Heart left ventricle (tissue), 16 donors: Measurements from ENCODE around the gene ADGRG2. TPM values are rescaled to one million over a fixed set of nuclear protein-coding genes. Genes with fewer than 3 reads are reported as not detected.

Experiments
- ATAC-seq, 4 donors: fragments of 200-7000 bp; cut with Tn5 transposase; one replicate each; pipeline ENCODE4 v1.9.1; 2020 to 2022; ENCODE audit warnings: moderate library complexity in 4 of 4, mild to moderate bottlenecking in 3 of 4, moderate number of reproducible peaks in 1 of 4
- DNase-seq, 5 donors: peaks; one replicate each; pipeline ENCODE4 v3.0.0-alpha.2; 2020
- H3K27ac ChIP-seq, 12 donors: fragments of 200-600 bp; sonication (generic) in 4 of 12; one replicate each; pipeline versions ENCODE4 v1.5.0 to v1.8.0; 2016 to 2022; ENCODE audit warnings: mild to moderate bottlenecking in 2 of 12
- H3K27me3 ChIP-seq, 9 donors: fragments of 200-600 bp; sonication (generic) in 2 of 9; one replicate each; pipeline versions ENCODE4 v1.5.1 to v1.8.0; 2016 to 2022; ENCODE audit warnings: mild to moderate bottlenecking in 3 of 9
- H3K36me3 ChIP-seq, 9 donors: fragments of 200-600 bp; sonication (generic) in 2 of 9; one replicate each; pipeline versions ENCODE4 v1.5.0 to v1.8.0; 2018 to 2022; ENCODE audit warnings: mild to moderate bottlenecking in 2 of 9
- H3K4me1 ChIP-seq, 12 donors: fragments of 200-600 bp; sonication (generic) in 4 of 12; one replicate each; pipeline versions ENCODE4 v1.5.0 to v1.8.0; 2016 to 2022; ENCODE audit warnings: mild to moderate bottlenecking in 3 of 12
- H3K4me3 ChIP-seq, 12 donors: fragments of 200-600 bp; sonication (generic) in 4 of 12; one replicate each; pipeline versions ENCODE4 v1.5.0 to v1.8.0; 2017 to 2022; ENCODE audit warnings: mild to moderate bottlenecking in 9 of 12, moderate library complexity in 4 of 12
- H3K9me3 ChIP-seq, 12 donors: fragments of 200-600 bp; sonication (generic) in 4 of 12; one replicate each; pipeline versions ENCODE4 v1.5.0 to v1.8.0; 2016 to 2022; ENCODE audit warnings: mild to moderate bottlenecking in 1 of 12
- POLR2A ChIP-seq, 2 donors: fragments of 450-650 bp; IDR thresholded peaks; one replicate each; pipeline ENCODE4 v1.6.1; 2017; ENCODE audit warnings: antibody characterized with exemption in 2 of 2, mild to moderate bottlenecking in 2 of 2, moderate library complexity in 2 of 2
- WGBS, 4 donors: extraction: QIAGEN DNeasy Blood & Tissue Kit in 2 of 4; methylation state at CpG; one replicate each; pipeline versions ENCODE4 v1.1.5 to v1.1.7; 2013 to 2018; 5-methylcytosine and 5-hydroxymethylcytosine counted together
- intact Hi-C, 10 donors: fragments of 100-400 bp; cut with DNase I; formaldehyde crosslinking; loops; one replicate each; pipeline versions ENCODE4 v1.11.1 to v1.14.2; 2022
- polyA plus RNA-seq, 2 donors: library from polyadenylated mRNA; stranded (reverse); fragments of 200-250 nt; gene quantifications; one replicate each; pipeline ENCODE4 v1.2.3, GENCODE V29; 2013
- total RNA-seq, 9 donors: library from RNA; depleted of rRNA in 2 of 9; stranded (reverse); fragments of >200 nt in 2 of 9; fragmentation: NEBNext Ultra II Directional in 3 of 9; extraction: Animal tissue kit (Norgen Biotek cat#: 25700) in 3 of 9; gene quantifications; one replicate each; pipeline versions ENCODE4 v1.1.0 to v1.2.4, GENCODE V29; 2016 to 2023
- TF ChIP-seq, protein P1 (sequence below), 12 donors: fragments of 200-600 bp; sonication (generic) in 4 of 12; IDR thresholded peaks; one replicate each; pipeline versions ENCODE4 v1.5.0 to v1.8.0; 2018 to 2022; ENCODE audit warnings: antibody characterized with exemption in 12 of 12, mild to moderate bottlenecking in 5 of 12
- donor health status: ischemic (EF 13 %, LVEDD 7.1; RV severe dilation, severe dysfunction).
- donor health status: healthy with polysubstance abuse.
- donor health status: DM: no; HTN: yes; CAD: no.
- donor health status: DM: no; HTN: no; CAD: no.
- donor health status: ischemic (EF 25% LVEDD 6.9; RV normal size, moderate dysfunction).
- donor health status: ischemic (EF 25% LVEDD 5.7; RV mildly dilated, moderate dysfunction).
- donor health status: healthy.
- donor health status: DM: yes; HTN: yes; CAD: no.
- donor health status: ischemic (EF 35%, LVEDD 5.7; RV mildly dilated, moderate dysfunction).
- donor health status: nonischemic (EF 11% LVEDD 7.7; RV severe dilation, severe dysfunction).
- donor health status: DM: yes; HTN: yes; CAD: no.
- donor health status: PGD.
- donor health status: ischemic (EF 29% LVEDD 5.4; RV normal size, mild dysfunction).
- donor health status: nonischemic (EF 23%, LVEDD 6.1; RV moderate dilation, normal function).

The ADGRG2 gene
- total and polyA plus RNA-seq, 11 donors, result 0.15 to 1.2 (median 0.24) TPM; not detected in 1

- WGBS, 4 donors, result 61 to 81% (median 64%) methylated on average over 2 of the region's 2 CpGs
- Histone ChIP-seq H3K27me3 (peaks cover 0 to 3% (median 0%) of the 10 kb centered on the region in 9 donors), H3K36me3 (no peaks in the 10 kb centered on the region), H3K9me3 (no peaks in the 10 kb centered on the region), H3K4me3 (no peak overlapping the region), H3K27ac (no peak overlapping the region), H3K4me1 (no peaks in the 10 kb centered on the region)
- no peak for ATAC-seq
- DNase-seq, result no peak
- intact Hi-C loops, result no loop called here
- TF ChIP-seq POLR2A (IDR thresholded peaks at IDR 0.05), result no peak
- TF ChIP-seq, protein P1, sequence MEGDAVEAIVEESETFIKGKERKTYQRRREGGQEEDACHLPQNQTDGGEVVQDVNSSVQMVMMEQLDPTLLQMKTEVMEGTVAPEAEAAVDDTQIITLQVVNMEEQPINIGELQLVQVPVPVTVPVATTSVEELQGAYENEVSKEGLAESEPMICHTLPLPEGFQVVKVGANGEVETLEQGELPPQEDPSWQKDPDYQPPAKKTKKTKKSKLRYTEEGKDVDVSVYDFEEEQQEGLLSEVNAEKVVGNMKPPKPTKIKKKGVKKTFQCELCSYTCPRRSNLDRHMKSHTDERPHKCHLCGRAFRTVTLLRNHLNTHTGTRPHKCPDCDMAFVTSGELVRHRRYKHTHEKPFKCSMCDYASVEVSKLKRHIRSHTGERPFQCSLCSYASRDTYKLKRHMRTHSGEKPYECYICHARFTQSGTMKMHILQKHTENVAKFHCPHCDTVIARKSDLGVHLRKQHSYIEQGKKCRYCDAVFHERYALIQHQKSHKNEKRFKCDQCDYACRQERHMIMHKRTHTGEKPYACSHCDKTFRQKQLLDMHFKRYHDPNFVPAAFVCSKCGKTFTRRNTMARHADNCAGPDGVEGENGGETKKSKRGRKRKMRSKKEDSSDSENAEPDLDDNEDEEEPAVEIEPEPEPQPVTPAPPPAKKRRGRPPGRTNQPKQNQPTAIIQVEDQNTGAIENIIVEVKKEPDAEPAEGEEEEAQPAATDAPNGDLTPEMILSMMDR (IDR thresholded peaks at IDR 0.05), result no peak
Observed at GRCh38 chrX:19133231-19133630, 11.0 kb upstream of the ADGRG2 start.

DNA sequence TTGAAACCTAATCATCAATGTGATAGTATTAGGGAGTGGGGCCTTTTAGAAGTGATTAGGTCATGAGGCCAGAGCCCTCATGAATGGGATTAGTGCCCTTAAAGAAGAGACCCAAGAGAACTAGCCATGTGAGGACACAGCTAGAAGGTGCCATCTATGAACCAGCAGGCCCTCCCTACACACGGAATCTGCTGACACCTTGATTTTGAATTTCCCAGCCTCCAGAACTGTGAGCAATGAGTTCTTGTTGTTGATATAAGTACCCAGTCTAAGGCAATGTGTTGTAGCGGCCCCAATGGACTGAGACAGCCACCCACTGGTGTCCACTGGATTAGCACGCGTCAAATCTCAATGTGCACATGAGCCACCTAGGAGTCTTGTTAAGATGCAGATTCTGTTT, 8.4 kb upstream of the ADGRG2 start:
- no peaks in the 10 kb centered on the region for H3K9me3 ChIP-seq
- 88 to 96% (median 92%) methylated on average over 4 of the region's 4 CpGs for WGBS, 4 donors
- TF ChIP-seq POLR2A (IDR thresholded peaks at IDR 0.05), result no peak
- TF ChIP-seq, protein P1 (IDR thresholded peaks at IDR 0.05), result no peak
- no peak overlapping the region for H3K27ac ChIP-seq
- ATAC-seq (no peak), DNase-seq (no peak)
- H3K4me3 ChIP-seq, result no peak overlapping the region
- intact Hi-C loops, result no loop called here
- no peaks in the 10 kb centered on the region for H3K36me3 ChIP-seq
- H3K27me3 ChIP-seq, result no peaks in the 10 kb centered on the region
- peaks cover 0 to 5% (median 0%) of the 10 kb centered on the region in 12 donors for H3K4me1 ChIP-seq

GRCh38 chrX:19129694-19130093, 7.4 kb upstream of the ADGRG2 start:
- DNase-seq (no peak), ATAC-seq (no peak)
- no peak overlapping the region for H3K4me3 ChIP-seq
- H3K4me1 ChIP-seq, result peaks cover 0 to 5% (median 0%) of the 10 kb centered on the region in 12 donors
- no peaks in the 10 kb centered on the region for H3K36me3 ChIP-seq
- 84 to 96% (median 94%) methylated on average over 3 of the region's 3 CpGs for WGBS, 4 donors
- TF ChIP-seq, protein P1 (IDR thresholded peaks at IDR 0.05), result no peak
- TF ChIP-seq POLR2A (IDR thresholded peaks at IDR 0.05), result no peak
- intact Hi-C loops, result no loop called here
- H3K9me3 ChIP-seq, result no peaks in the 10 kb centered on the region
- no peaks in the 10 kb centered on the region for H3K27me3 ChIP-seq
- H3K27ac ChIP-seq, result no peak overlapping the region

DNA sequence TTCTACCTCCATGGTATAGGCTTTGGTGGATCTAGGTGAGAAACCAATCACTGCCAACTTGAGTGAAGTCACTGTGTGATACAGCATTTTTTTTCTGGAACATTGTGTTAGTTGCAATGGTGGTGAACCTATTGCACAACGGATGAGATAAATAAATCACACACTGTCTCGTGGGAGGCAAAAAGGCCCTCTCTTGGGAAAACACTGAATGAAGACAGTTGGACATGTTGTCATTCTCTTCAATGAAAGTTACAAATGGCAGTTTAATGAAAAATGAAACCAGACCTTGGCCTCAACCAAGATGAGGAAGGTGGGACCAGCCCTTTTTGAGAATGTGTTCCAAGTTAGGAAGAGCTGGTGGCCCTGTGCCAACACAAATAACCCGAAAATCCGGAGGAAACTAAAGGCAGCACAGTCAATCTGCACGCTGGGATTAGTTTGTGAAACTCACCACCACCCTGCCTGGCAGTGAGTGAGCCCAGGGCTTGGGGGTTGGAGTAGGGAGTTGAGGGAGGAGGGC, 5.4 kb upstream of the ADGRG2 start:
- Histone ChIP-seq H3K36me3 (no peaks in the 10 kb centered on the region), H3K4me1 (peaks cover 0 to 5% (median 0%) of the 10 kb centered on the region in 12 donors), H3K27ac (no peak overlapping the region), H3K4me3 (no peak overlapping the region), H3K27me3 (peaks cover 0 to 19% (median 0%) of the 10 kb centered on the region in 9 donors), H3K9me3 (no peaks in the 10 kb centered on the region)
- peak in 3 of 4 donors; percentile 33 to 69 (median 41) for ATAC-seq
- peak in 3 of 5 donors; percentile 7 to 32 (median 16) for DNase-seq
- TF ChIP-seq, protein P1 (IDR thresholded peaks at IDR 0.05), result no peak
- TF ChIP-seq POLR2A (IDR thresholded peaks at IDR 0.05), result no peak
- intact Hi-C loops, result no loop called here
- WGBS, 4 donors, result 28 to 52% (median 34%) methylated on average over 5 of the region's 5 CpGs
